Measurements from ENCODE around the gene TMEM273.

Gene TMEM273

GRCh38 chr10:49116509-49117375, 71.4 kb downstream of the TMEM273 start:
- no peak for TF ChIP-seq CTCF (IDR thresholded peaks at IDR 0.05; ENCODE audit: borderline replicate concordance, insufficient read depth, low read depth, low read length)

DNA sequence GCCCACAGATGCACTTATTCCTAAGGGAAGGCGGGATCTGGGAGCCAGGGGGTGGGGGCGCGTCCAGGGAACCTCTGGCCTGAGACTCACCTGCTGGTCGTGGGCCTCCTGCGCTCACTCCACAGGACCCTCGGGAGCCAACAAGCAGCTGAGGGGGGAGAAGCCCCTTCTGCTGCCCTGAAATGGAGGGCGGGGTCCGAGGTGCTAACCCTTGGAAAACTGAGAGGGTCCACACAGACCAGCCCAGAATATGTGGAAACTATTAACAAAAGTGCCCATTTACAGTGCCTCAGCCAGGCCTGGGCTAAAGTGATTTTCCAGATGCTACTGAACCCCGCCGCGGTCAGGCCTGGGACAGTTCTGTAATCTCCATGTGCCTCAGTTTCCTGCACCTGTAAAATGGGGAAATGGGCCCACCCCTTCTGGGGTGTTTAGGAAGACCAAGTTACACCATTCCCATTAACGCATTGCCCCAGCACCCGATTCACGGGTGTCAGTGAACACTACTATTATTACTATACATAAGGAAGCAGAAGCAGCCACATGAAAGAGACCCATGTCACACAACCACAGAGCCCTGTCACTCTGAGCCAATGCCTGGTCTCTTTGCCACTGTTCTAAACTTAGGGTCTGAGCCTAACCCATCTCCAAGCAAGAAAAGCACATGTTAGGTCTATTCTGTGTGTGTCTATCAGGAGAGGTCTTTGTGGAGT, 72.2 kb downstream of the TMEM273 start:
- H3K4me3 ChIP-seq (ENCODE audit: low read depth, low read length): no peak overlapping the region
- no peak for TF ChIP-seq CTCF (IDR thresholded peaks at IDR 0.05; ENCODE audit: borderline replicate concordance, insufficient read depth, low read depth, low read length)

More at GRCh38 chr10:49116509-49117375, 71.4 kb downstream of the TMEM273 start:
- H3K4me3 ChIP-seq (ENCODE audit: low read depth, low read length): no peak overlapping the region

DNA sequence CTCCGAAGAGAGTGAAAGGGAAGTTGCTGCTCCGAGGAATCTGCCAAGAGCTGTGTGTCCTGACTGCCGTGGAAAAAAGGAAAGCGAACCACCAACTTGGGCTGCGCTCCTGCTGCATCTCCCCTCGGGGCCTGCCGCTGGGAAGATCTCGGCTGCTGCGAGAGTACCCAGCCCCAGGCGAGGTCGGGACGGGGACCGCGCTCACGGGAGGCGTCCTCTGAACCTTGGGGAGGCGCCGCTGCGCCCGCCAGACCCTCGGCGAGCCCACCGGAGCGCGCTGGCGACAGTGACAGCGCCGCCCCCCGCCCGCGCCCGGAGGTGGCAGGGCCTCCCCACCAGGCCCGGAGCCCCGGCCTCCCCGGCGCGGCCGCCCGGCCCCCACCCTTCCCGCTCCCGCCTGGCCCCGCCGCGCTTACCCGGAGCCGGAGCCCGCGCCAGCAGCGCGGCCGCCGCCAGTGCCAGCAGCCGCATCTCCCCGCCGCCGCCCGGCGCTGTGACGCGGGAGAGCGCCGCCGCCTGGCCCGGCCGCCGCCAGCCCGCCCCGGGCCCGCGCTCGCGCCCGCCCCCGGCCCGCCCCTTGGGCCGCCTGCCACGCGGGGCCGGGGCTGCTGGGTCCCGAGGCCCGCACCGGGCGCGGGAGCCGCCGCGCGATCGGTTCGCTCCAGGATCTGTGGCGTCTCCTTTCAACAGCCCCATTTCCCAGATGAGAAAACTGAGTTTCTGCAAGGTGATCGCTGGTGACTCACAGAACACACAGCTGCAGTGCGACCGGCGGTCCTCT, 73.0 kb downstream of the TMEM273 start, which contains the start of gene VSTM4:
VSTM4 (minus strand) TSS at position 508 of the 781 bp plus-strand sequence; CDS start at position 471, 37 bp downstream.
- H3K4me3 ChIP-seq (ENCODE audit: low read depth, low read length): no peak within 1 kb of the TSS
- TF ChIP-seq CTCF (IDR thresholded peaks at IDR 0.05; ENCODE audit: borderline replicate concordance, insufficient read depth, low read depth, low read length): no peak

- no peak overlapping the region for H3K4me3 ChIP-seq (ENCODE audit: low read depth, low read length)
- no peak for TF ChIP-seq CTCF (IDR thresholded peaks at IDR 0.05; ENCODE audit: borderline replicate concordance, insufficient read depth, low read depth, low read length)
Measured at GRCh38 chr10:49114718-49115014, 73.5 kb downstream of the TMEM273 start.

DNA sequence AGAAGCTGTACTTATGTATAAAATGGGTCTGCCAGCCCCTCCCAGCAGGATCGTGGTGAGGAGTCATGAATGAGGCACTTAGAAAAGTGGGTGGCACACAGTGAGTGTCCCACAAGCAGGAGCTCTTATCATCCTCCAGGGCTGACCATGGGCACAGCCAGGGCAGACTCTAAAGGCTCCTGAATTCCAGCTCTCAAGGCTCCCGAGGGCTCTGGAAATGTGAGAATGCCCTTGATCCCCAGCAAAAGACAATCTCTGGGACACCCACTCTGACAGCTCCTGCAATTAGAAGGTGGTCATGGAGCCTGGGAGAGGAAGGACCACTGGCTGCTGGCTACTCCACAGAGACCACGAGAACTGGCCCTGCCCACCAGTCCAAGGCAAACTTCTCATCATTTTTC, 74.5 kb downstream of the TMEM273 start:
- no peak overlapping the region for H3K4me3 ChIP-seq (ENCODE audit: low read depth, low read length)

DNA sequence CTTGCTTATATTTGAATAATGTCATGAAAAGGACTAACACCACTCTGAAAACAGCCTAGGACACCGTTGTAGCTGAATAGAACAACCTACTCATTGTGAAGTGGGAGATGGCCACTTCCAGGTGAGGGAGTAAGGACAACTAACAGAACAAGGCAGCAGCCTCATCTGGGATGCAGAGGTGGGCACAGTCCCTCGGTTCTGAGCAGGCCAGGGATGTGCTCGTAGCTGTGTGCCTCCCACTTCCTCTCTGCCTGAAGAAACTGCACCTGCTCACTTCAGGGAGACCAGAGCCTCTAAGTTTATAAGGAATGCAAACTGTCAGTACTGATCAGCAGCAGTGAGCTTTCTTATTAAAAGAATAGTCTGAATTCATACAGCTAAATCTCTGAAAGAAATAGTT, 75.3 kb downstream of the TMEM273 start:
- TF ChIP-seq CTCF (IDR thresholded peaks at IDR 0.05; ENCODE audit: borderline replicate concordance, insufficient read depth, low read depth, low read length): no peak
- no peak overlapping the region for H3K4me3 ChIP-seq (ENCODE audit: low read depth, low read length)

More for the DNA sequence above, 74.5 kb downstream of the TMEM273 start:
- TF ChIP-seq CTCF (IDR thresholded peaks at IDR 0.05; ENCODE audit: borderline replicate concordance, insufficient read depth, low read depth, low read length): no peak

Data from GM12875 (cell line).